GM13977 (cell line): Measurements from ENCODE around the gene MTPN.

Source experiments
- DNase-seq: peaks from one replicate; pipeline ENCODE4 v3.0.0; 2012; ENCODE audit warnings: low spot score
- CTCF ChIP-seq: IDR thresholded peaks from 2 replicates; pipeline ENCODE4 v1.5.1; 2012; ENCODE audit warnings: mild to moderate bottlenecking, control low read depth; ENCODE audit not compliant: insufficient read depth; ENCODE audit errors: extremely low read depth, missing control alignments
- in situ Hi-C: fragments of 300-500 bp; cut with MboI; formaldehyde crosslinking; loops from one replicate; pipeline ENCODE4 v1.12.0; 2022; ENCODE audit warnings: low sequenced_read_pairs, low pct_unique_long_range_greater_than_20kb, mixed read lengths, inconsistent platforms; ENCODE audit not compliant: unreplicated experiment

MTPN gene

GRCh38 chr7:135971366-135971725 lies 5.8 kb downstream of the MTPN start:
- in situ Hi-C loops: no loop called here
- no peak for TF ChIP-seq CTCF
- no peak for DNase-seq

- DNase-seq: no peak
- no peak for TF ChIP-seq CTCF
- in situ Hi-C loops: no loop called here
Observed at GRCh38 chr7:135970682-135971365, 6.3 kb downstream of the MTPN start.

GRCh38 chr7:135970045-135970444 lies 7.1 kb downstream of the MTPN start:
- no peak for DNase-seq
- in situ Hi-C loops: no loop called here
- no peak for TF ChIP-seq CTCF

DNA sequence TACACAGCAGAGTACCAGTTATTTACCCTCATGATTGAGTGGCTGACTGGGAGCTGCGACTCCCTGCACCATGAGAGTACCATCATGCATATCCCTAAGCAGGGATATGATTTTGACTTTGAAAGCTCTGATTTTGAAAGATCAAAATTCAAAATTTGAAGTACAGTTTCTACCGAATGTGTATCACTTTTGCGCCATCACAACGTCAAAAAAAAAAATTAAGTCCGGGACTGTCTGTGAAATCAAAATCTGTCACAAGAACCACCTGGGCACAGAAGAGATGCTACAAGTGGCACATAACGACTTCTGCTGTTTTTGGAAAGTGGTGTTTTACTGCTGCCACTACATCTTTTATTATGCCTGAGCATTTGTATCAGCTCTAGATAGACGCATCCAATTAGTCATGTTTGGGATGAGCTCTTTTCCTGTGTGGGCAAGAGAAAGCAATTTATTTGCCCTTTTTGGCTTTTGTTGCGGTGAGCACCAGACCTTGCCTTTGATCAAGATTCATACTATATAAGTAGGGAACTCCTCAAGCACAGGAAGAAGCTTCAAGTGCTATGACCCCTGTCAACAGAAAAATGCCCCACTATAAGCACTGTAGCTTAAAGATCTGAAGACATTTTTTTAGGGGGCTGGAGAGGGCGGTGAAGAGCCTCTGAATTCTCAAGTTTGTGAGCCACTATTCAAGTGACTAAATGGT lies 10.7 kb downstream of the MTPN start:
- TF ChIP-seq CTCF: no peak
- no peak for DNase-seq
- in situ Hi-C loops: no loop called here

GRCh38 chr7:135965602-135966001 lies 11.6 kb downstream of the MTPN start:
- in situ Hi-C loops: no loop called here
- TF ChIP-seq CTCF: no peak
- DNase-seq: no peak

DNA sequence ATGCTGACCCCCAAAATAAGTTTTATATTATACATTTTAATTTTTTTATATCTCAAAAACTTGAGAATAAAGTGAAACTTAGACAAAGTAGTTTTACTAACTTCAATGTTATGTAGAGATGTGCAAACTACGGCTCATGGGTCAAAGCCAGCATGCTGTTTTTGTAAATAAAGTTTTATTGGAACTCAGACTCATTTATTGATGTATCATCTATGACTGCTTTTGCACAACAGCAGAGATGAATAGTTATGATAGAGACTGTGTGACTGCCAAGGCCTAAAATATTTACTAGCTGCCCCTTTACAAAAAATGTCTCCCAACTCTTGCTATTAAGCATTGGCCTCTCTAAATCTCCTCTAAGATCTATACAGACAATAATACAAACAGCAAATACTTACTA lies 12.4 kb downstream of the MTPN start:
- in situ Hi-C loops: no loop called here
- TF ChIP-seq CTCF: no peak
- no peak for DNase-seq

GRCh38 chr7:135964274-135964673 lies 12.9 kb downstream of the MTPN start:
- no peak for TF ChIP-seq CTCF
- DNase-seq: no peak
- in situ Hi-C loops: no loop called here
